K562 (cell line): Measurements from ENCODE around the gene HADHB. TPM values are rescaled to one million over a fixed set of nuclear protein-coding genes. Genes with fewer than 3 reads are reported as not detected.

Source experiments
- ATAC-seq: fragments of 200-7000 bp; cut with Tn5 transposase; 3 replicates; pipeline ENCODE4 v1.9.1; 2020; ENCODE audit warnings: moderate library complexity
- BruUV-seq: library from RNA; stranded (reverse); fragments of 400-500 nt; replicated peaks from 2 replicates; lab custom pipeline; 2021; lab: Mats Ljungman, UMichigan
- CTCF ChIA-PET: fragments of 300-600 bp; formaldehyde crosslinking; extraction: SDS; loops from one replicate; lab custom pipeline; 2021; ENCODE audit warnings: low intra/inter-chr PET ratio; lab: Yijun Ruan, JAX
- POLR2A ChIA-PET: fragments of 300-600, 350-650 bp; sonication (Branson Sonifier 250); formaldehyde crosslinking; extraction: SDS; loops from one replicate; lab custom pipeline; 2021; ENCODE audit warnings: antibody characterized with exemption, inconsistent platforms; lab: Yijun Ruan, JAX
- DNase-seq, 4 experiments: peaks; one replicate each; pipeline versions ENCODE4 v3.0.0 to v3.0.0-alpha.2; 2011 to 2018; ENCODE audit warnings: low spot score in 3 of 4, mixed read lengths in 3 of 4; ENCODE audit errors: extremely low read depth in 1 of 4
- FAIRE-seq: peaks from 2 replicates; lab custom pipeline; 2011; peaks lifted over from hg19 to GRCh38; lab: Jason Lieb, UNC
- H2AFZ ChIP-seq: 2 replicates; pipeline ENCODE4 v1.6.0; 2011; ENCODE audit warnings: low read depth, low read length, control low read depth, inconsistent platforms
- H3K27ac ChIP-seq: fragments of 200-600 bp; 3 replicates; pipeline ENCODE4 v1.8.0; 2011; ENCODE audit warnings: low read depth, mild to moderate bottlenecking, control low read depth, inconsistent platforms, low read length, moderate library complexity, mixed read lengths; ENCODE audit errors: extremely low read depth
- H3K27me3 ChIP-seq, 2 experiments: fragments of 300-600 bp in 1 of 2; 2 replicates in 1 of 2; 3 replicates in 1 of 2; pipeline versions ENCODE4 v1.6.0 to v1.8.0; 2011; ENCODE audit warnings: inconsistent platforms in 2 of 2, low read length in 2 of 2, mild to moderate bottlenecking in 1 of 2, mixed read lengths in 1 of 2, moderate library complexity in 1 of 2; ENCODE audit not compliant: control insufficient read depth in 2 of 2, insufficient read depth in 2 of 2
- H3K36me3 ChIP-seq: fragments of 300-600 bp; 3 replicates; pipeline ENCODE4 v1.8.0; 2011; ENCODE audit warnings: mild to moderate bottlenecking, low read length, inconsistent platforms; ENCODE audit not compliant: control insufficient read depth, insufficient read depth
- H3K4me1 ChIP-seq, 2 experiments: fragments of 200-600 bp in 1 of 2; replicated peaks in 1 of 2; 2 replicates in 1 of 2; 3 replicates in 1 of 2; pipeline versions ENCODE4 v1.5.1 to v1.8.0; 2011; ENCODE audit warnings: inconsistent platforms in 2 of 2, low read length in 2 of 2, mild to moderate bottlenecking in 1 of 2, mixed read lengths in 1 of 2, moderate library complexity in 1 of 2; ENCODE audit not compliant: control insufficient read depth in 2 of 2, insufficient read depth in 2 of 2
- H3K4me2 ChIP-seq: 2 replicates; pipeline ENCODE4 v1.6.1; 2011; ENCODE audit warnings: low read length, control low read depth, inconsistent platforms, mixed read lengths; ENCODE audit not compliant: insufficient read depth
- H3K4me3 ChIP-seq: fragments of 200-600 bp; sonication (generic), shearing (Covaris generic); 2 replicates; pipeline ENCODE4 v1.5.1; 2016; ENCODE audit warnings: control low read depth, inconsistent platforms
- H3K79me2 ChIP-seq: fragments of 200-600 bp; 3 replicates; pipeline ENCODE4 v1.8.0; 2011; ENCODE audit warnings: low read length, inconsistent platforms; ENCODE audit not compliant: control insufficient read depth, insufficient read depth
- H3K9ac ChIP-seq, 2 experiments: 2 replicates each; pipeline versions ENCODE4 v1.6.0 to v1.6.1; 2011; ENCODE audit warnings: low read depth in 2 of 2, low read length in 2 of 2, control low read depth in 1 of 2, inconsistent platforms in 1 of 2, mild to moderate bottlenecking in 1 of 2, mixed read lengths in 1 of 2; ENCODE audit not compliant: insufficient read depth in 1 of 2
- H3K9me1 ChIP-seq: one replicate; pipeline ENCODE4 v1.6.0; 2011; ENCODE audit warnings: inconsistent platforms, mild to moderate bottlenecking, low read length, moderate library complexity; ENCODE audit not compliant: control insufficient read depth, insufficient read depth
- H3K9me3 ChIP-seq: replicated peaks from 2 replicates; pipeline ENCODE4 v1.5.1; 2011; ENCODE audit warnings: low read depth, low read length, inconsistent platforms; ENCODE audit not compliant: control insufficient read depth, insufficient read depth
- H4K20me1 ChIP-seq: replicated peaks from 2 replicates; pipeline ENCODE4 v1.6.1; 2011; ENCODE audit warnings: low read length, inconsistent platforms, mixed read lengths; ENCODE audit not compliant: control insufficient read depth, insufficient read depth
- TSC22D4 ChIP-seq: fragments of 450-650 bp; IDR thresholded peaks from 2 replicates; pipeline ENCODE4 v1.6.1; 2016; ENCODE audit warnings: missing genetic modification characterization, missing biosample characterization, control low read depth
- ZBTB33 ChIP-seq: sonication (generic); formaldehyde crosslinking; IDR thresholded peaks from 2 replicates; pipeline ENCODE4 v1.8.1; 2023; ENCODE audit warnings: mild to moderate bottlenecking, missing genetic modification reagents
- WGBS: fragments of 100-300 bp; shearing (Covaris generic); methylation state at CpG from one replicate; pipeline ENCODE4 v1.1.6; 2016; ENCODE audit warnings: low coverage, mixed read lengths; ENCODE audit not compliant: insufficient coverage; ENCODE audit errors: missing lambda C conversion rate; 5-methylcytosine and 5-hydroxymethylcytosine counted together
- in situ Hi-C: fragments of 300-500 bp; cut with MboI; formaldehyde crosslinking; loops from 4 replicates; pipeline ENCODE4 v1.15.0; 2018; ENCODE audit warnings: inconsistent platforms, mixed read lengths
- intact Hi-C: fragments of 100-400 bp; cut with micrococcal nuclease; formaldehyde crosslinking; loops from 2 replicates; pipeline ENCODE4 v1.14.2; 2022
- polyA plus RNA-seq, 8 experiments: library from polyadenylated mRNA; depleted of rRNA in 4 of 8; stranded (reverse) in 5 of 8; unstranded in 3 of 8; fragments of >200 nt; fragmentation: Nextera tagmentation in 2 of 8; fragmentation: Illumina TruSeq in 1 of 8; extraction: Ambion mirVana in 2 of 8; extraction: Trizol in 1 of 8; gene quantifications; 2 replicates each; pipeline versions ENCODE4 v1.2.1 to v1.2.3, GENCODE V29; 2011 to 2014; ENCODE audit warnings: inconsistent platforms in 1 of 8, missing spikeins in 1 of 8
- total RNA-seq, 7 experiments: library from RNA; depleted of rRNA in 6 of 7; stranded (reverse); fragments of >200 nt in 6 of 7; fragmentation: Illumina TruSeq in 2 of 7; extraction: Trizol in 2 of 7; gene quantifications; 2 replicates each; pipeline versions ENCODE4 v1.2.1 to v1.2.3, GENCODE V29; 2011 to 2021; ENCODE audit warnings: low replicate concordance in 1 of 7
- TF ChIP-seq, protein P1 (sequence below), 2 experiments: fragments of 150-350 bp in 1 of 2; IDR thresholded peaks; 2 replicates each; pipeline ENCODE4 v1.6.1; 2012 to 2016; ENCODE audit warnings: low read depth in 2 of 2, low read length in 2 of 2, mild to moderate bottlenecking in 1 of 2, moderate library complexity in 1 of 2
- TF ChIP-seq, protein P2 (sequence below): fragments of 450-650 bp; IDR thresholded peaks from 2 replicates; pipeline ENCODE4 v1.6.1; 2018; ENCODE audit not compliant: partially characterized antibody

The HADHB gene
- total and polyA plus RNA-seq, 9 of the 15 experiments (the other 6 are each of a cell fraction or from before 2014, with no cell fraction given), result 67.3 to 199 (median 100) TPM

DNA sequence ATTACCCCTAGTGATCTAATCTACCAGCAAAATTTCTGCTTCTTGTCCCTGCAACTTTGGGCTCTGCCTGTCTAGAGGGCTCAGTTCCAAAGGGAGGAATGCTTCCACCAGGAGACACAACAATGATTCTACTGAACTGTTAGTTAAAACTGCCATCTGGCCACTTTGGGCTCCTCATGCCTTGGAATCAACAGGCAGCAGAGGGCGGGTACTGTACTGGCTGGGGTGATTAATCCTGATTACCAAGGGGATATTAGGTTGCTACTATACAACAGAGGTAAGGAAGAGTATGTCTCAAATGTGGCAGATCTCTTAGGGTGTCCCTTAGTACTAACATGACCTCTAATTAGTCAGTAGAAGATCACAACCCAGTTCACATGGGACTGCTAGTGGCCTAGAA, 21.7 kb upstream of the HADHB start:
- ATAC-seq, result no peak; the same call in 1 of the 3 replicates
- no peak overlapping the region for H3K27ac ChIP-seq
- no peaks in the 10 kb centered on the region for H3K27me3 ChIP-seq
- no peaks in the 10 kb centered on the region for H3K79me2 ChIP-seq
- no peak overlapping the region for H3K9ac ChIP-seq
- TF ChIP-seq ZBTB33 (CRISPR knock-in tag), result no peak
- no peak for TF ChIP-seq TSC22D4 (tag)
- TF ChIP-seq, protein P1, sequence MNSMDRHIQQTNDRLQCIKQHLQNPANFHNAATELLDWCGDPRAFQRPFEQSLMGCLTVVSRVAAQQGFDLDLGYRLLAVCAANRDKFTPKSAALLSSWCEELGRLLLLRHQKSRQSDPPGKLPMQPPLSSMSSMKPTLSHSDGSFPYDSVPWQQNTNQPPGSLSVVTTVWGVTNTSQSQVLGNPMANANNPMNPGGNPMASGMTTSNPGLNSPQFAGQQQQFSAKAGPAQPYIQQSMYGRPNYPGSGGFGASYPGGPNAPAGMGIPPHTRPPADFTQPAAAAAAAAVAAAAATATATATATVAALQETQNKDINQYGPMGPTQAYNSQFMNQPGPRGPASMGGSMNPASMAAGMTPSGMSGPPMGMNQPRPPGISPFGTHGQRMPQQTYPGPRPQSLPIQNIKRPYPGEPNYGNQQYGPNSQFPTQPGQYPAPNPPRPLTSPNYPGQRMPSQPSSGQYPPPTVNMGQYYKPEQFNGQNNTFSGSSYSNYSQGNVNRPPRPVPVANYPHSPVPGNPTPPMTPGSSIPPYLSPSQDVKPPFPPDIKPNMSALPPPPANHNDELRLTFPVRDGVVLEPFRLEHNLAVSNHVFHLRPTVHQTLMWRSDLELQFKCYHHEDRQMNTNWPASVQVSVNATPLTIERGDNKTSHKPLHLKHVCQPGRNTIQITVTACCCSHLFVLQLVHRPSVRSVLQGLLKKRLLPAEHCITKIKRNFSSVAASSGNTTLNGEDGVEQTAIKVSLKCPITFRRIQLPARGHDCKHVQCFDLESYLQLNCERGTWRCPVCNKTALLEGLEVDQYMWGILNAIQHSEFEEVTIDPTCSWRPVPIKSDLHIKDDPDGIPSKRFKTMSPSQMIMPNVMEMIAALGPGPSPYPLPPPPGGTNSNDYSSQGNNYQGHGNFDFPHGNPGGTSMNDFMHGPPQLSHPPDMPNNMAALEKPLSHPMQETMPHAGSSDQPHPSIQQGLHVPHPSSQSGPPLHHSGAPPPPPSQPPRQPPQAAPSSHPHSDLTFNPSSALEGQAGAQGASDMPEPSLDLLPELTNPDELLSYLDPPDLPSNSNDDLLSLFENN (IDR thresholded peaks at IDR 0.05; ENCODE audit: low read depth in 2 of 2, low read length in 2 of 2), result no peak
- TF ChIP-seq, protein P2, sequence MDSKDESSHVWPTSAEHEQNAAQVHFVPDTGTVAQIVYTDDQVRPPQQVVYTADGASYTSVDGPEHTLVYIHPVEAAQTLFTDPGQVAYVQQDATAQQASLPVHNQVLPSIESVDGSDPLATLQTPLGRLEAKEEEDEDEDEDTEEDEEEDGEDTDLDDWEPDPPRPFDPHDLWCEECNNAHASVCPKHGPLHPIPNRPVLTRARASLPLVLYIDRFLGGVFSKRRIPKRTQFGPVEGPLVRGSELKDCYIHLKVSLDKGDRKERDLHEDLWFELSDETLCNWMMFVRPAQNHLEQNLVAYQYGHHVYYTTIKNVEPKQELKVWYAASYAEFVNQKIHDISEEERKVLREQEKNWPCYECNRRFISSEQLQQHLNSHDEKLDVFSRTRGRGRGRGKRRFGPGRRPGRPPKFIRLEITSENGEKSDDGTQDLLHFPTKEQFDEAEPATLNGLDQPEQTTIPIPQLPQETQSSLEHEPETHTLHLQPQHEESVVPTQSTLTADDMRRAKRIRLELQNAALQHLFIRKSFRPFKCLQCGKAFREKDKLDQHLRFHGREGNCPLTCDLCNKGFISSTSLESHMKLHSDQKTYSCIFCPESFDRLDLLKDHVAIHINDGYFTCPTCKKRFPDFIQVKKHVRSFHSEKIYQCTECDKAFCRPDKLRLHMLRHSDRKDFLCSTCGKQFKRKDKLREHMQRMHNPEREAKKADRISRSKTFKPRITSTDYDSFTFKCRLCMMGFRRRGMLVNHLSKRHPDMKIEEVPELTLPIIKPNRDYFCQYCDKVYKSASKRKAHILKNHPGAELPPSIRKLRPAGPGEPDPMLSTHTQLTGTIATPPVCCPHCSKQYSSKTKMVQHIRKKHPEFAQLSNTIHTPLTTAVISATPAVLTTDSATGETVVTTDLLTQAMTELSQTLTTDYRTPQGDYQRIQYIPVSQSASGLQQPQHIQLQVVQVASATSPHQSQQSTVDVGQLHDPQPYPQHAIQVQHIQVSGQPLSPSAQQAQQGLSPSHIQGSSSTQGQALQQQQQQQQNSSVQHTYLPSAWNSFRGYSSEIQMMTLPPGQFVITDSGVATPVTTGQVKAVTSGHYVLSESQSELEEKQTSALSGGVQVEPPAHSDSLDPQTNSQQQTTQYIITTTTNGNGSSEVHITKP, result no peak
- no peak overlapping the region for H3K4me3 ChIP-seq
- WGBS, result 100% methylated on average over 1 of the region's 1 CpG
- H3K36me3 ChIP-seq, result peaks cover 87% of the 10 kb centered on the region
- no peaks in the 10 kb centered on the region; the same call in 1 of the 2 replicates for H3K9me3 ChIP-seq
- in situ Hi-C loops, result no loop called here
- no peak for DNase-seq
- no peak for FAIRE-seq
- H3K9me1 ChIP-seq, result no peaks in the 10 kb centered on the region
- H2AFZ ChIP-seq, result no peak overlapping the region
- H4K20me1 ChIP-seq, result no peaks in the 10 kb centered on the region
- BruUV-seq, result no TSS peak
- intact Hi-C loops, result no loop called here
- no peak overlapping the region for H3K4me2 ChIP-seq
- CTCF ChIA-PET, result no interaction called here
- POLR2A ChIA-PET, result no interaction called here
- no peaks in the 10 kb centered on the region for H3K4me1 ChIP-seq
